Astrocyte (in vitro differentiated cells and primary cell): ENCODE results near the gene CFDP1.

Experiments
- EZH2 ChIP-seq: IDR thresholded peaks from 2 replicates; pipeline ENCODE4 v1.6.1; 2012; ENCODE audit warnings: mild to moderate bottlenecking, low read length, inconsistent platforms; ENCODE audit not compliant: insufficient read depth
- TF ChIP-seq, protein P1 (sequence below): IDR thresholded peaks from 2 replicates; pipeline ENCODE4 v1.5.1; 2011; ENCODE audit warnings: low read depth, mild to moderate bottlenecking, inconsistent platforms, low read length, moderate library complexity; ENCODE audit not compliant: insufficient read depth

DNA sequence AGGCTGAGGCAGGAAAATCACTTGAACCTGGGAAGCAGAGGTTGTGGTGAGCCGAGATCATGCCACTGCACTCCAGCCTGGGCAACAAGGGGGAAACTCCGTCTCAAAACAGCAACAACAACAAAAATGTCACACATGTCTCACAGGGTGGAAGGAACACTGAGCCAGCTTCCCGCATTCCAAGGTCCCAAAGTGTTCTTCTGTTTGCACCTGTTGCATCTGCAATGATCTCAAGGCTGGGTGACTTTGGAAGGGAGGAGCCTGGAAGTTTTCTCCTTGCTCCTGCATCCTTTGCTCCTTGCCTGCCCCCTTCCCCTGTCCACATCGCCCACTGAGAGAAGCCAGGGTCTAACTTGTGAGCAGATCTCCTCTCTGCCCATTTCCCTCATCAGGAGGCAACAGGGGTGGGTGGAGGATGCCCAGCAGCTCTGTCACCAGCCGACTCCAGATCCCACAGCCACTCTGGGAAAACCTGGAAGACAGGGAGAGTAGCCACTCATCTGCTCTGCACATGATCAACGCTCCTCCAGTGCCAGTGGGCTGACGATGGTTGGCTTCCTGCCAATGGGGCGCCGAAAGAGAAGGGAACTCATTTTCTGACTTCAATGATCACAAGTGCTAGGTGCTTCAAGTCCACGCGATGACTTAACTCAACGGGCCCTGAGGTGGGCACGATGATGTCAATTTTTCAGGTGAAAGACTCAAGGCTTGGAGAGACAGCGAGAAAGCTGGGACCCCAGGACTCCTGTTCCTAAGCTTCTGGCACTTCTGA is 49.3 kb upstream of the CFDP1 start:
- TF ChIP-seq, protein P1, sequence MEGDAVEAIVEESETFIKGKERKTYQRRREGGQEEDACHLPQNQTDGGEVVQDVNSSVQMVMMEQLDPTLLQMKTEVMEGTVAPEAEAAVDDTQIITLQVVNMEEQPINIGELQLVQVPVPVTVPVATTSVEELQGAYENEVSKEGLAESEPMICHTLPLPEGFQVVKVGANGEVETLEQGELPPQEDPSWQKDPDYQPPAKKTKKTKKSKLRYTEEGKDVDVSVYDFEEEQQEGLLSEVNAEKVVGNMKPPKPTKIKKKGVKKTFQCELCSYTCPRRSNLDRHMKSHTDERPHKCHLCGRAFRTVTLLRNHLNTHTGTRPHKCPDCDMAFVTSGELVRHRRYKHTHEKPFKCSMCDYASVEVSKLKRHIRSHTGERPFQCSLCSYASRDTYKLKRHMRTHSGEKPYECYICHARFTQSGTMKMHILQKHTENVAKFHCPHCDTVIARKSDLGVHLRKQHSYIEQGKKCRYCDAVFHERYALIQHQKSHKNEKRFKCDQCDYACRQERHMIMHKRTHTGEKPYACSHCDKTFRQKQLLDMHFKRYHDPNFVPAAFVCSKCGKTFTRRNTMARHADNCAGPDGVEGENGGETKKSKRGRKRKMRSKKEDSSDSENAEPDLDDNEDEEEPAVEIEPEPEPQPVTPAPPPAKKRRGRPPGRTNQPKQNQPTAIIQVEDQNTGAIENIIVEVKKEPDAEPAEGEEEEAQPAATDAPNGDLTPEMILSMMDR = no peak
- no peak for TF ChIP-seq EZH2
